HT1080 (cell line): ENCODE data around the gene SCN1B. TPM values are rescaled to one million over a fixed set of nuclear protein-coding genes. Genes with fewer than 3 reads are reported as not detected.
"Not testable (repeated sequence)": the region's sequence is repeated elsewhere in the genome, so short reads cannot be mapped to it uniquely, and the experiment has no call there.

ENCODE experiments used
- DNase-seq: peaks from one replicate; pipeline ENCODE4 v3.0.0-alpha.2; 2015; ENCODE audit warnings: low read depth
- total RNA-seq: library from RNA; depleted of rRNA; stranded (reverse); fragments of >200 nt; shearing (Covaris generic); gene quantifications from 2 replicates; pipeline ENCODE4 v1.2.3, GENCODE V29; 2014

SCN1B gene
- total RNA-seq, 1 experiment from 2014 or later = 9.3 TPM

GRCh38 chr19:35015954-35016351 lies 14.3 kb upstream of the SCN1B start:
- no peak for DNase-seq

GRCh38 chr19:35017507-35017906 lies 12.8 kb upstream of the SCN1B start:
- no peak for DNase-seq

- DNase-seq = no peak
These were observed 11.9 kb upstream of the SCN1B start for GRCh38 chr19:35018379-35018778.

GRCh38 chr19:35019144-35019543 lies 11.1 kb upstream of the SCN1B start:
- no peak for DNase-seq

GRCh38 chr19:35021016-35021415 lies 9.3 kb upstream of the SCN1B start:
- no peak for DNase-seq

GRCh38 chr19:35021596-35021995 lies 8.7 kb upstream of the SCN1B start:
- DNase-seq = no peak

- DNase-seq = no peak
These were observed 7.8 kb upstream of the SCN1B start for GRCh38 chr19:35022460-35022859.

GRCh38 chr19:35023428-35023827 lies 6.8 kb upstream of the SCN1B start:
- no peak for DNase-seq

GRCh38 chr19:35024095-35024494 lies 6.2 kb upstream of the SCN1B start:
- DNase-seq = no peak

- no peak for DNase-seq
These were observed 4.3 kb upstream of the SCN1B start for GRCh38 chr19:35025969-35026368.

GRCh38 chr19:35026418-35026817 lies 3.9 kb upstream of the SCN1B start:
- DNase-seq = no peak

- DNase-seq = no peak
These were observed 3.3 kb upstream of the SCN1B start for GRCh38 chr19:35027009-35027408.

- DNase-seq = peak; percentile 56
These were observed 2.2 kb upstream of the SCN1B start for GRCh38 chr19:35027851-35028599.

GRCh38 chr19:35028600-35028885 lies 1.7 kb upstream of the SCN1B start:
- DNase-seq = not testable (repeated sequence)

- not testable (repeated sequence) for DNase-seq
These were observed 964 bp upstream of the SCN1B start for GRCh38 chr19:35029275-35029736.

GRCh38 chr19:35029737-35030256 lies 473 bp upstream of the SCN1B start:
- DNase-seq = no peak

GRCh38 chr19:35031072-35031881 lies 1.0 kb downstream of the SCN1B start:
- DNase-seq = no peak

- DNase-seq = no peak
These were observed 2.1 kb downstream of the SCN1B start for GRCh38 chr19:35032356-35032865.

- DNase-seq = no peak
These were observed 3.1 kb downstream of the SCN1B start for GRCh38 chr19:35033067-35034004.

- no peak for DNase-seq
These were observed 3.8 kb downstream of the SCN1B start for GRCh38 chr19:35034005-35034502.
